OCI-LY7 (cell line): Measurements from ENCODE around the gene CD200. TPM values are rescaled to one million over a fixed set of nuclear protein-coding genes. Genes with fewer than 3 reads are reported as not detected.

Experiments used
- BruUV-seq: library from RNA; stranded (reverse); fragments of 400-500 nt; replicated peaks from 2 replicates; lab custom pipeline; 2021; lab: Mats Ljungman, UMichigan
- CTCF ChIA-PET: fragments of 300-600 bp; sonication (Branson Sonifier 250); formaldehyde crosslinking; loops from one replicate; lab custom pipeline; 2022; ENCODE audit warnings: antibody characterized with exemption; ENCODE audit not compliant: unreplicated experiment; lab: Charles Lee
- POLR2A ChIA-PET: fragments of 300-600 bp; sonication (Branson Sonifier 250); formaldehyde crosslinking; loops from one replicate; lab custom pipeline; 2022; ENCODE audit warnings: antibody characterized with exemption; lab: Charles Lee
- DNase-seq: peaks from one replicate; pipeline ENCODE4 v3.0.0-alpha.2; 2015; ENCODE audit warnings: low spot score
- H2AFZ ChIP-seq: fragments of 200-600 bp; sonication (generic), shearing (Covaris generic); 2 replicates; pipeline ENCODE4 v1.6.1; 2014; ENCODE audit warnings: mild to moderate bottlenecking, antibody characterized with exemption, low read length, moderate library complexity
- H3K27ac ChIP-seq: fragments of 200-600 bp; sonication (generic); 2 replicates; pipeline ENCODE4 v1.5.1; 2014; ENCODE audit warnings: mixed run types, low read depth, mild to moderate bottlenecking, moderate library complexity, low read length, inconsistent platforms; ENCODE audit not compliant: poor library complexity, severe bottlenecking
- H3K36me3 ChIP-seq: fragments of 200-600 bp; sonication (generic); 2 replicates; pipeline ENCODE4 v1.6.1; 2014; ENCODE audit warnings: mild to moderate bottlenecking, antibody characterized with exemption, low read length, moderate library complexity, mixed read lengths; ENCODE audit not compliant: insufficient read depth
- H3K4me1 ChIP-seq: fragments of 200-600 bp; sonication (generic); 2 replicates; pipeline ENCODE4 v1.5.1; 2014; ENCODE audit warnings: mild to moderate bottlenecking, low read length; ENCODE audit not compliant: insufficient read depth, poor library complexity, severe bottlenecking
- H3K4me2 ChIP-seq: fragments of 200-600 bp; sonication (generic); 2 replicates; pipeline ENCODE4 v1.6.1; 2014; ENCODE audit warnings: mild to moderate bottlenecking, low read length
- H3K4me3 ChIP-seq: fragments of 200-600 bp; sonication (generic); 2 replicates; pipeline ENCODE4 v1.5.1; 2014; ENCODE audit warnings: mild to moderate bottlenecking, low read depth, low read length; ENCODE audit not compliant: poor library complexity, severe bottlenecking
- H3K79me2 ChIP-seq: fragments of 200-600 bp; sonication (generic); 2 replicates; pipeline ENCODE4 v1.6.1; 2016; ENCODE audit warnings: low read depth, mild to moderate bottlenecking, low read length, moderate library complexity, mixed read lengths; ENCODE audit not compliant: insufficient read depth
- H3K9me2 ChIP-seq: fragments of 200-600 bp; sonication (generic); 2 replicates; pipeline ENCODE4 v1.6.1; 2016; ENCODE audit warnings: mild to moderate bottlenecking, low read length, mixed read lengths; ENCODE audit not compliant: insufficient read depth
- H3K9me3 ChIP-seq: fragments of 200-600 bp; sonication (generic); 2 replicates; pipeline ENCODE4 v1.6.1; 2014; ENCODE audit warnings: mild to moderate bottlenecking, mixed run types, low read length, mixed read lengths
- H4K20me1 ChIP-seq: fragments of 200-600 bp; sonication (generic); 2 replicates; pipeline ENCODE4 v1.6.1; 2014; ENCODE audit warnings: mild to moderate bottlenecking, antibody characterized with exemption, low read length, moderate library complexity, mixed read lengths; ENCODE audit not compliant: insufficient read depth
- EZH2phosphoT487 ChIP-seq: fragments of 200-600 bp; sonication (generic); IDR thresholded peaks from 2 replicates; pipeline ENCODE4 v1.6.1; 2018; ENCODE audit warnings: low read depth, borderline replicate concordance, mild to moderate bottlenecking, mixed run types, antibody characterized with exemption, low read length, moderate library complexity, mixed read lengths
- intact Hi-C: fragments of 100-400 bp; cut with micrococcal nuclease; formaldehyde crosslinking; loops from one replicate; pipeline ENCODE4 v1.10.0; 2022; ENCODE audit not compliant: unreplicated experiment
- total RNA-seq, 2 experiments: library from RNA; depleted of rRNA in 1 of 2; stranded (reverse); fragments of >200 nt in 1 of 2; shearing (Covaris generic) in 1 of 2; gene quantifications; 2 replicates each; pipeline ENCODE4 v1.2.3, GENCODE V29; 2014 to 2022
- TF ChIP-seq, protein P1 (sequence below): fragments of 200-600 bp; sonication (generic); conservative IDR thresholded peaks from 2 replicates; pipeline ENCODE4 v1.5.1; 2014; ENCODE audit warnings: mild to moderate bottlenecking, antibody characterized with exemption, low read length, moderate library complexity, mixed read lengths

CD200 gene
- total RNA-seq, 2 experiments from 2014 or later = not detected

DNA sequence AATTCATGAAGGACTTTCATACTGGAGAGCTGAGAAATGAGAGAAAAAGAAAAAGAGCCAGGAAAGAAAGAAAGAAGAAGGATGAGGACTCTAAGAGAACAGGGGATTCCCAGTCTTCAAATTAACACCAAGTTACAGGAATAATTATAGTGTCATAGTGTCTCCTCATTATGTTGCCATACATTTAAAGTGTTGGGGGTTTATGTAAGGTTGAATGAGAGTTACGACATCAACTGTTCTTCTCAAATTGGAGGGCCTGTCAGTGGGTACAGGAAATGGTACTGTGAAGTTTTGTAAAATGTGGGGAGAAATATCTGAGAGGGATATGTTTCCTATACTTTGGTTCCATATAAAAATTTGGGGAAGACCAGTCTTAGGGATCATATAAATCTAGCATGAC, 12.3 kb upstream of the CD200 start:
- Histone ChIP-seq H3K79me2 (no peaks in the 10 kb centered on the region), H2AFZ (no peak overlapping the region), H3K36me3 (peaks cover 3% of the 10 kb centered on the region; the same call in 1 of the 2 replicates), H3K27ac (no peak overlapping the region), H3K9me2 (no peaks in the 10 kb centered on the region), H3K4me3 (no peak overlapping the region), H3K4me1 (no peaks in the 10 kb centered on the region), H4K20me1 (no peaks in the 10 kb centered on the region), H3K4me2 (no peak overlapping the region), H3K9me3 (peaks cover 14% of the 10 kb centered on the region; the same call in 1 of the 2 replicates)
- intact Hi-C loops = no loop called here
- POLR2A ChIA-PET = interaction anchor here (0.6 to 3.2 kb wide), 2 partner anchors 16 to 213 kb away, joined by 4 to 15 read pairs; no protein-coding TSS in a partner anchor
- TF ChIP-seq EZH2phosphoT487 = no peak
- TF ChIP-seq, protein P1, sequence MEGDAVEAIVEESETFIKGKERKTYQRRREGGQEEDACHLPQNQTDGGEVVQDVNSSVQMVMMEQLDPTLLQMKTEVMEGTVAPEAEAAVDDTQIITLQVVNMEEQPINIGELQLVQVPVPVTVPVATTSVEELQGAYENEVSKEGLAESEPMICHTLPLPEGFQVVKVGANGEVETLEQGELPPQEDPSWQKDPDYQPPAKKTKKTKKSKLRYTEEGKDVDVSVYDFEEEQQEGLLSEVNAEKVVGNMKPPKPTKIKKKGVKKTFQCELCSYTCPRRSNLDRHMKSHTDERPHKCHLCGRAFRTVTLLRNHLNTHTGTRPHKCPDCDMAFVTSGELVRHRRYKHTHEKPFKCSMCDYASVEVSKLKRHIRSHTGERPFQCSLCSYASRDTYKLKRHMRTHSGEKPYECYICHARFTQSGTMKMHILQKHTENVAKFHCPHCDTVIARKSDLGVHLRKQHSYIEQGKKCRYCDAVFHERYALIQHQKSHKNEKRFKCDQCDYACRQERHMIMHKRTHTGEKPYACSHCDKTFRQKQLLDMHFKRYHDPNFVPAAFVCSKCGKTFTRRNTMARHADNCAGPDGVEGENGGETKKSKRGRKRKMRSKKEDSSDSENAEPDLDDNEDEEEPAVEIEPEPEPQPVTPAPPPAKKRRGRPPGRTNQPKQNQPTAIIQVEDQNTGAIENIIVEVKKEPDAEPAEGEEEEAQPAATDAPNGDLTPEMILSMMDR = no peak
- CTCF ChIA-PET = no interaction called here
- DNase-seq = no peak
- BruUV-seq = no TSS peak

DNA sequence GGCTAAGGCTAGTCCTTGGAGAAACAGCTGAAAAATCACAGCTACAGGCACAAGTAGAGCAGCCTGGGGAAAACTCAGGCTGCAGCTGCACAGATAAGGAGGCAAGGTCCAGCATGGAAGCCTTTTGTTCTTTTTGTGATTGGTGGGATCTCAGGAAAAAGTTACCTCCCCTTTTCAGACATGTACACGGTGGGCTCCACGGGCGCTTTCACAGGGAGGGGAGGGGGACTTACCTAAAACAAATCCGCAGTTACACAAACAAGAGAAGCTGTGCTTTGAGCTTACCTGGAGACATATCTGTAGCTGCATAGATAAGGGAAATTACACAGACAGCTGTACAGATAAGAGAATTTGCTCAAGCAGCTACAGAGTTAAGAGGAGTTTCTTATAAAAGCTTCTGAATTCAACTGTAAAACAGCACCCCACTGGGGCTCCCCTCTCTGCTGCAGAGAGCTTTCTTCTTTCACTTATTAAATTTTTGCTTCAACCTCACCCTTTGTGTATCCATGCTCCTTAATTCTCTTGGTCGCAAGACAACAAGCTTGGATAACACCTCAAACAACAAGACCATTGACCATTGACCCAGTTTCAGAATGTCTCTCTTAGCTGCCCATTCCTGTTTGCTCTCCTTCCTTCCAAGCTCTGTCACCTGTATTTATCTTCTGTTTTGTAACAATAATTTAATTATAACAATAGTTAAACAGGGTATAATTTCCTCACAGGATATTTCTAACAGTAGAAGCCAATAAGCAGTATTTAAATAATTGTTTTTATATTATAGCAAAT, 10.9 kb upstream of the CD200 start:
- Histone ChIP-seq H4K20me1 (no peaks in the 10 kb centered on the region), H3K36me3 (no peaks in the 10 kb centered on the region; the same call in 1 of the 2 replicates), H3K4me1 (peaks cover 5% of the 10 kb centered on the region), H3K9me2 (no peaks in the 10 kb centered on the region), H3K4me2 (no peak overlapping the region), H3K27ac (no peak overlapping the region), H3K79me2 (no peaks in the 10 kb centered on the region), H2AFZ (no peak overlapping the region), H3K9me3 (peaks cover 4% of the 10 kb centered on the region; the same call in 1 of the 2 replicates), H3K4me3 (no peak overlapping the region)
- TF ChIP-seq, protein P1 = no peak
- TF ChIP-seq EZH2phosphoT487 = no peak
- DNase-seq = no peak
- BruUV-seq = no TSS peak
- CTCF ChIA-PET = interaction anchor here (1.1 kb wide), 1 partner anchor 17 kb away, joined by 4 read pairs; no protein-coding TSS in a partner anchor
- POLR2A ChIA-PET = interaction anchor here (0.6 to 3.2 kb wide), 9 partner anchors 14 to 223 kb away, joined by 3 to 15 read pairs (median 3); no protein-coding TSS in a partner anchor
- intact Hi-C loops = no loop called here
